NCI-H748 treated with DMSO at 0.1 percent for 48 hours (cell line): ENCODE measurements around the gene ANO8.
"Not testable (repeated sequence)": the region's sequence is repeated elsewhere in the genome, so short reads cannot be mapped to it uniquely, and the experiment has no call there.

ENCODE experiments used
- DNase-seq: peaks from one replicate; lab custom pipeline; 2025; lab: John Stamatoyannopoulos, UW

The ANO8 gene

DNA sequence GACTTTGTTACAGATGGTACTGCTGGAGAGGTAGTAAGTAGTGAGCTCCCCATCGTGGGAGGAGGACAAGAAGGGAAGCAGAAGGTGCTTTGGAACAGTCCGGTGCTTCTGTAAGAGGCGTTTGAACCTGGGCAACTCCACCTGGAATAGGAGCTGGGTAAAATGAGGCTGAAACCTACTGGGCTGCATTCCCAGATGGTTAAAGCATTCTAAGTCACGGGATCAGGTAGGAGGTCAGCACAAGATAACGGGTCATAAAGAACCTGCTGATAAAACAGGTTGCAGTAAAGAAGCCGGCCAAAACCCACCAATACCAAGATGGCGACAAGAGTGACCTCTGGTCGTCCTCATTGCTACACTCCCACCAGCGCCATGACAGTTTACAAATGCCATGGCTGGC, 47.9 kb downstream of the ANO8 start:
- DNase-seq: no peak

DNA sequence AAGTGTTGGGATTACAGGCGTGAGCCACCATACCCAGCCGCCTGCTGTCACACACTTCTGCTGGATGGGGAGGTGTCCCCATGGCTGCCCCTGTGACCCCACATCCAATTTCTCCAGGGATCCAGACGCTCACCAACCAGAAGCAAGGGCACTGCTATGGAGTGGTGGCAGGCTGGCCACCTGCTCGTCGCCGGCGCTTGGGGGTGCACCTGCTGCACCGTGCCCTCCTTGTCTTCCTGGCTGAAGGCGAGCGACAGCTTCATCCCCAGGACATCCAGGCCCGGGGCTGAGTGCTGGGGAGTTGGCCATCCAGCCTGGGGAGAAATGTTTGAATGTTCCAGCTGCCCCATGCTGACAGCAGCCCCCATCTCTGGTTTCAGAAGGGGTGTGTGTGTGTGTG, 48.4 kb downstream of the ANO8 start:
- no peak for DNase-seq

DNA sequence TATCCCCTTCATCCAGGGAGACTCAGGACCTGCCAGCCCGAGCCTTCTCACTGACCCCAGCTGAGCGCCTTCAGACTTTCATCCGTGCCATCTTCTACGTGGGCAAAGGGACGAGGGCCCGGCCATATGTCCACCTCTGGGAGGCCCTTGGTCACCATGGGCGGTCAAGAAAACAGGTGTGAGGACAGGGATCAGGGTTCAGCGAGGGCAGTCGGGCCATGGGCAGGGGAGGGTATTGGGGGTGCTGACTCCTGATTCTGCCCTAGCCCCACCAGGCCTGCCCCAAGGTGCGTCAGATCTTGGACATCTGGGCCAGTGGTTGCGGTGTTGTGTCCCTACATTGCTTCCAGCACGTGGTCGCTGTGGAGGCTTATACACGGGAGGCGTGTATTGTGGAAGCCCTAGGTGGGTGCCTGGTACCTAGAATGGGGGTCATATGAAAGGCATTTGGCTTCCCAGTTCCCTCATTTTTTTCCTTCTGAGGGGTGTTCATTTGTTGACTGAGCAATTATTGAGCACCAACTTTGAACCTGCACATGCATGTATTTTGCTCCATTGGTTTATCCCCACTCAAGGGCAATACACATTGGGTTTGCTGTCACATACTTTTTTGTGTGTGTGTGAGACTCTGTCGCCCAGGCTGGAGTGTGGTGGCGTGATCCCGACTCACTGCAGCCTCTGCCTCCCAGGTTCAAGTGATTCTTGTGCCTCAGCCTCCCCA, 49.1 kb downstream of the ANO8 start:
- DNase-seq: no peak

- no peak for DNase-seq
These were observed 51.1 kb downstream of the ANO8 start for GRCh38 chr19:17283504-17283996.

DNA sequence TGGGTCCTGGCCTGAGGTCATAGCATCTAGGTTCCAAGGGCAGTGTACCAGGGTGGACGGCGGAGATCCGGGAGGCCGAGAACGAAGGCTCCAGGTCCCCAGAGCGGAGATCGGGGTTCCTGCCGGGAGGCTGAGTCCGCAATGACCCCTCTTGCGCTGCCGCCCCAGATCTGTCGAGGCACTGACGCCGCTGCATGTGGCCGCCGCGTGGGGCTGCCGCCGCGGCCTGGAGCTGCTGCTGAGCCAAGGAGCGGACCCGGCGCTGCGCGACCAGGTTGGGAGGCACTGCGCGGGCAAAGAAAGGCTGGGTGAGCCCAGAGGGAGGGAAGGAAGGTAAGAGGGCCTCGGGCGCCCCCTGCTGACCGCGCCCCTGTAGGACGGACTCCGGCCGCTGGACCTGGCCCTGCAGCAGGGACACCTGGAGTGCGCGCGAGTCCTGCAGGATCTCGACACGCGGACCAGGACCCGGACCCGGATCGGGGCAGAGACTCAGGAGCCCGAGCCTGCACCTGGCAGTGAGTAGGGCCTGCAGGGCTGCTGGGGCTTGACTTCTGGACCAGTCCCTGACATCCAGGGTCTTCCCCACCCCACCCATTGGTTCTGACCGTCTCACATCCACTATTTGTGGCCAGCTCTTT, 52.0 kb downstream of the ANO8 start:
- peak; percentile 48 for DNase-seq

GRCh38 chr19:17281391-17282304, 53.0 kb downstream of the ANO8 start, which contains the start of gene ANKLE1:
Gene ANKLE1, plus strand, starts transcription at chr19:17281901. Its CDS starts 20 bp downstream, at chr19:17281921.
- no peak for DNase-seq

DNA sequence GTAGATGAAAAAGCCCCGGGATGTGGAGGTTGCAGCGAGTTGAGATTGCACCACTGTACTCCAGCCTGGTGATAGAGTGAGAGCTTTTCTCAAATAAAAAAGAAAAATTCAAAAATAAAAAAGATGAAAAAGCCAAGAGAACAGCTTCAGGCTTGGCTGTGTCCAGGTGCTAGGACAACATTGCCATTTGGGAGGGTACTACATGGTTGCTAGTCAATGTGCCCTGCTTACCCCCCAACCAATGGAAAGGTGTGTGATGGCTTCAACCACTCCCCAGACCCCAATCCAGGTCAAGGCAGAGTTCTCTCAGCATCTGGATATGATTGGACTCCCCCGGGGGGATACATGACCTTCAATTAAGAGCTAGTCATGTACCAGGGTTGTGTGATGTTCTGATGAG, 55.2 kb downstream of the ANO8 start:
- no peak for DNase-seq

DNA sequence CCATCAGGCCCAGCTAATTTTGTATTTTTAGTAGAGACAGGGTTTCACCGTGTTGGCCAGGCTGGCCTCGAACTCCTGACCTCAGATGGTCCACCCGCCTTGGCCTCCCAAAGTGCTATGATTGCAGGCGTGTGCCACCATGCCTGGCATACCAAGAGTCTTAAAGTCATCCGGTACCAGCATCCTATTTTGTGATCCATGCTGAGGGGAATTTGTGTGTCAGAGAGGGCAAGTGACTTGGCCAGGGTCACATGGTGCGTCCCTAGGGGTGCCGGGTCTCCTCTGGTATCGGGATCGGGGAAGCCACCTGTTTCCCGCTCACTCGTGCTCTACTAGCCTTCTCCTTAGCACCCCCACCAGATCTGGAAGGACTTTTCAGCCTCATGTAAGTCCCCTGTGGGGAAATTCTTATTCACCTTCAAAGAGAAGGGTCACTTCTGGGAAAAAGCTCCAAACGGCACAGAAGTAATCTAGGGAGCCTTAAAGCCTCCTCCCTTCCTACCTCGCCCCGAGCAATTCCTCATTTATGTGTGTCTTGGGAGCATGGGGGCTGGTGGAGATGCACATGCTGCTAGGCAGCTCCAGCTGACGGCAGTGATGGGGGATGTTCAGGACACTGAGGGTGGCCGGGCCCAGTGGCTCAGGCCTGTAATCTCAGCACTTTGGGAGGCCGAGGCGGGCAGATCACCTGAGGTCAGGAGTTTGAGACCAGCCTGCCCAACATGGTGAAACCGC, 59.0 kb downstream of the ANO8 start:
- DNase-seq: no peak

DNA sequence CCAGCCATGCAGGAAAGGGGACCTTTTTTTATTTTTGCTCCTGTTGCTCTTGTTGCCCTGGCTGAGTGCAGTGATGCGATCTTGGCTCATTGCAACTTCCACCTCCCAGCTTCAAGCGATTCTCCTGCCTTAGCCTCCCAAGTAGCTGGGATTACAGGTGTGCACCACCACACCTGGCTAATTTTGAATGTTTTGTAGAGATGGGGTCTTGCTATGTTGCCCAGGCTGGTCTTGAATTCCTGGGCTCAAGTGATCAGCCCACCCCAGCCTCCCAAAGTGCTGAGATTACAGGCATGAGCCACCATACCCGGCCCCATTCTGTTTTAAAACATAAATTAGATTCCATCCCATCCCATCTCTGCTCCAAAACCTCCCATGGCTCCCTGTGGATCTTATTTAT, 59.8 kb downstream of the ANO8 start:
- DNase-seq: not testable (repeated sequence)
